CD4-positive, CD25-positive, alpha-beta regulatory T cell (primary cell): ENCODE results near the gene SOS2. TPM values are rescaled to one million over a fixed set of nuclear protein-coding genes. Genes with fewer than 3 reads are reported as not detected.

Experiments used
- ATAC-seq, 2 donors: fragments of 150-1000 bp; cut with Tn5 transposase; one replicate each; pipeline ENCODE4 v1.10.0; 2021; ENCODE audit warnings: low read depth in 2 of 2, moderate number of reproducible peaks in 2 of 2, moderate library complexity in 1 of 2
- DNase-seq, 3 donors: peaks; one replicate each; pipeline versions ENCODE4 v3.0.0 to v3.0.0-alpha.2; 2012 to 2022; ENCODE audit warnings: mixed read lengths in 1 of 3
- H3K27ac ChIP-seq: one replicate; pipeline ENCODE4 v1.7.0; 2013; ENCODE audit warnings: mild to moderate bottlenecking, low read length; ENCODE audit not compliant: insufficient read depth, poor library complexity, severe bottlenecking
- H3K27me3 ChIP-seq: one replicate; pipeline ENCODE4 v1.7.0; 2013; ENCODE audit warnings: low read length; ENCODE audit not compliant: control insufficient read depth, insufficient read depth
- H3K36me3 ChIP-seq: one replicate; pipeline ENCODE4 v1.7.0; 2013; ENCODE audit warnings: mild to moderate bottlenecking, low read length, moderate library complexity; ENCODE audit not compliant: control insufficient read depth, insufficient read depth
- H3K4me1 ChIP-seq: 2 replicates; pipeline ENCODE4 v1.7.0; 2013; ENCODE audit warnings: mild to moderate bottlenecking, low read length; ENCODE audit not compliant: insufficient read depth, control insufficient read depth, poor library complexity, severe bottlenecking
- H3K4me3 ChIP-seq: one replicate; pipeline ENCODE4 v1.7.0; 2013; ENCODE audit warnings: low read depth, mild to moderate bottlenecking, low read length, moderate library complexity
- H3K9me3 ChIP-seq, 2 experiments: 1 replicate in 1 of 2; 2 replicates in 1 of 2; pipeline ENCODE4 v1.7.0; 2013; ENCODE audit warnings: low read length in 2 of 2, mild to moderate bottlenecking in 1 of 2, moderate library complexity in 1 of 2; ENCODE audit not compliant: control insufficient read depth in 2 of 2
- H3K27ac Mint-ChIP-seq, 3 donors: one replicate each; pipeline ENCODE4 v1.8.0; 2020 to 2022; ENCODE audit warnings: mild to moderate bottlenecking in 3 of 3, mixed read lengths in 3 of 3, moderate library complexity in 2 of 3
- H3K27me3 Mint-ChIP-seq: one replicate; pipeline ENCODE4 v1.8.0; 2022; ENCODE audit warnings: mild to moderate bottlenecking, mixed read lengths
- H3K36me3 Mint-ChIP-seq: one replicate; pipeline ENCODE4 v1.8.0; 2020; ENCODE audit warnings: mixed read lengths
- H3K4me1 Mint-ChIP-seq, 4 donors: one replicate each; pipeline ENCODE4 v1.8.0; 2020 to 2022; ENCODE audit warnings: mixed read lengths in 4 of 4, mild to moderate bottlenecking in 1 of 4
- H3K4me3 Mint-ChIP-seq, 4 donors: one replicate each; pipeline ENCODE4 v1.8.0; 2020 to 2022; ENCODE audit warnings: mild to moderate bottlenecking in 4 of 4, mixed read lengths in 4 of 4, moderate library complexity in 3 of 4
- H3K9me3 Mint-ChIP-seq, 7 donors: one replicate each; pipeline ENCODE4 v1.8.0; 2020 to 2022; ENCODE audit warnings: mixed read lengths in 7 of 7, mild to moderate bottlenecking in 3 of 7, moderate library complexity in 2 of 7
- polyA plus RNA-seq, 4 donors: library from polyadenylated mRNA; unstranded; fragments of 300-500 nt; fragmentation: Illumina TruSeq; gene quantifications; one replicate each; pipeline ENCODE4 v1.2.3, GENCODE V29; 2021
- total RNA-seq: library from RNA; stranded (reverse); gene quantifications from one replicate; pipeline ENCODE4 v1.2.3, GENCODE V29; 2022

Gene SOS2
- total and polyA plus RNA-seq, 5 donors from 2014 or later, result 3.6 to 13.2 (median 5.2) TPM

DNA sequence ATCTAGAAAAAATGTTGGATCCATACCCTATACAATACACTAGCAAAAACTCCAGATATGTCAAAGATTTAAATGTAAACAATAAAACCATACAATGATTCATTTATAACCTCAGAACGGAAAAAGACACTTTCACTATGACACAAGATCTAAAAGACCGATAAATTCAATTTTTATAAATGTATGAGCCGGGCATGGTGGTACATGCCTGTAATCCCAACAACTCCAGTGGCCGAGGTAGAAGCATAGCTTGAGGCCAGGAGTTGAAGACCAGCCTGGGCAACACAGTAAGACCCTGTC lies 2.5 kb upstream of the SOS2 start:
- Histone ChIP-seq H3K9me3 (peaks cover 0 to 3% of the 10 kb centered on the region in 2 experiments), H3K27me3 (peaks cover 12% of the 10 kb centered on the region), H3K4me3 (peak overlapping the region; percentile 57), H3K4me1 (peaks cover 20% of the 10 kb centered on the region), H3K36me3 (no peaks in the 10 kb centered on the region), H3K27ac (no peak overlapping the region)
- Mint-ChIP-seq H3K4me3 (peak overlapping the region; percentile 76 to 94 (median 84)), H3K27me3 (peaks cover 43% of the 10 kb centered on the region), H3K27ac (peak overlapping the region in 1 of 3 donors; percentile 46), H3K4me1 (peaks cover 22 to 36% (median 29%) of the 10 kb centered on the region in 4 donors), H3K36me3 (peaks cover 4% of the 10 kb centered on the region), H3K9me3 (peaks cover 0 to 4% (median 0%) of the 10 kb centered on the region in 7 donors)
- ATAC-seq (no peak), DNase-seq (peak in 2 of 3 donors; percentile 38 to 71)

DNA sequence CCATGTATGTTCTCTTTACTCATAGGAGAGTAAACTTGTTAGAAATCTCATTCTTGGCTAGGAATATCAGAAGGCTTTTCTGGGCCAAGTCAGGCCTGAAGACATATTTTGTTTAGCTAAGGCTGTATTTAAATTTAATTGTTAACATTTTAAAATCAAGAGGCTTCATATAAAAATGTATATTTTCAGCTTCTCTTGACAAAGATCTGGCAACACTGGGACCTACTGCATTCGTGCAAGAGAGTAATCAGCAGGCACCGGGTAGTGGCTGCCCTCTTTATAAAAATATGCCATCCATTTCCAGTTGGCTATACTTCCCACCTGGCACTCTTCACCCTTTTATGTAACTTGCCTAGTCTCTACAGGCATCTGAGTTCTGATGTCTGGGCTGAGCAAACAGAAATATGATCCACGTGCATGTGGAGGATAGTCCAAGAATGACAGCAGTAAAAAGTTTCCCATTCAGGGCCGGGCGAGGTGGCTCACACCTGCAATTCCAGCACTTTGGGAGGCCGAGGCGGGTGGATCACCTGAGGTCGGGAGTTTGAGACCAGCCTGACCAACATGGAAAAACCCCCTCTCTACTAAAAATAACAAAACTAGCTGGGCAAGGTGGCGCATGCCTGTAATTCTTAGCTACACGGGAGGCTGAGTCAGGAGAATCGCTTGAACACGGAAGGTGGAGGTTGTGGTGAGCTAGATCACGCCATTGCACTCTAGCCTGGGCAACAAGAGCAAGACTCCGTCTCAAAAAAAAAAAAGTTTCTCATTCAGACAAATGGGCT lies 2.0 kb upstream of the SOS2 start:
- Mint-ChIP-seq H3K4me3 (peak overlapping the region; percentile 85 to 94 (median 88)), H3K27ac (peak overlapping the region; percentile 44 to 63 (median 46)), H3K36me3 (peaks cover 6% of the 10 kb centered on the region), H3K9me3 (peaks cover 0 to 5% (median 2%) of the 10 kb centered on the region in 7 donors), H3K4me1 (peaks cover 22 to 41% (median 30%) of the 10 kb centered on the region in 4 donors), H3K27me3 (peaks cover 48% of the 10 kb centered on the region)
- Histone ChIP-seq H3K36me3 (no peaks in the 10 kb centered on the region), H3K4me1 (peaks cover 20% of the 10 kb centered on the region), H3K27me3 (peaks cover 12% of the 10 kb centered on the region), H3K27ac (no peak overlapping the region), H3K9me3 (peaks cover 3% of the 10 kb centered on the region in 2 experiments), H3K4me3 (peak overlapping the region; percentile 57)
- DNase-seq (peak in 1 of 3 donors; percentile 14), ATAC-seq (no peak)

DNA sequence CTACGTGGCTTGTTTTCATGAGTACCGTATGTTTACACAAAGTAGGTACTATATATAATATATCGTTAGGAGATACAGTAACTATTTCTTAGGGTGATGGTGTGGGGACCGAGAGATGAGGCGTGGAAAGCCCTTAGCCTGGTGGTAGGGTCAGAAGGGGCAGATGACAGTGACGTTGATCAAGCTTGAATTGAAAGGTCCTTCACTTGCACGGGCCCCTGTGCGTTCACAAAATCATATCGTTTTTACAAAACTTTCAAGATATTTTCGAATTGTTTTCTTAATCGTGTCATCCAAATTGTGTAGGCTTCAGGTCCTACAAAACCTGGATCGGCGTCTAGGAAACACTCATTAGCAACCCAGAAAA lies 881 bp upstream of the SOS2 start:
- H3K9me3 Mint-ChIP-seq, result peaks cover 0 to 5% (median 2%) of the 10 kb centered on the region in 7 donors

DNA sequence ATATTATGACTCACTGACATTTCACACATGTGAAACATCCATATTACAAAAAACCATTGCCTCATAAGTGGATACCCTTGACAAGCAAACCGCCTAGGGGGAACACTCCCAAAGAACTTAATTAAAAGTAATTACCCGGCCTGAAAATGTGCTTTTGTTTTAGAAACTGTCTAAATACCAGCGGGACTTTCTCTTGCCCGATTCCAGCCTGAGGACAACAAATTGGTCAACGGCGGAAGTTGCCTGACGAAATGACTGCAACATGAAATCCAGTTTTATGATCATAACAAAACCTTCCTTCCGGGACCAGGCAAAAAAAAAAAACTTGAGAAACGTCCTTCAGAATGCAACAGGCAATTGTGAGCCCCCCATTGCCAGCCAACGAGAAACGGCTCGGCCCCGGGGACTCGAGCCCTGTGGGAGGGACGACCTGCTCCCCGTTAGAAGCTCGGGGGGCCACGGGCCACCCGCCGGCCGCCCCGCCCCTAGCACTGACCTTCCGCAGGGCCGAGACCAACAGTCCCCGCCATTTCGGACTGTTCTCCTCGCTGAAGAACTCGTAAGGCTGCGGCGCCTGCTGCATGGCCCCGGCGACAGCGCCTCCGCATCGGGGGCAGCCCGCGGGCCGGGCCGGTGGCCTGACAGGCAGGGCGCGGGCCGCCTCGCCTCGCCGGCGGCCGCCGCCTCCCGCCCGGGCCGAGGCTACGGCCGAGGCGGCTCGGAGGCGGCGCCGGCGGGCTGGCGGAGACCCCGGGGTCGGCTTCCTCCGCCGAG lies 490 bp downstream of the SOS2 start:
- H3K4me1 Mint-ChIP-seq, result peaks cover 30 to 61% (median 45%) of the 10 kb centered on the region in 4 donors
- H3K36me3 Mint-ChIP-seq, result peaks cover 3% of the 10 kb centered on the region
- H3K27ac Mint-ChIP-seq, result peak overlapping the region; percentile 87 to 97 (median 94)
- peaks cover 3 to 4% of the 10 kb centered on the region in 2 experiments for H3K9me3 ChIP-seq
- H3K27ac ChIP-seq, result peak overlapping the region; percentile 77
- peaks cover 0 to 5% (median 2%) of the 10 kb centered on the region in 7 donors for H3K9me3 Mint-ChIP-seq
- H3K4me3 ChIP-seq, result peak overlapping the region; percentile 87
- H3K36me3 ChIP-seq, result no peaks in the 10 kb centered on the region
- H3K27me3 Mint-ChIP-seq, result peaks cover 63% of the 10 kb centered on the region
- H3K4me3 Mint-ChIP-seq, result peak overlapping the region; percentile 85 to 97 (median 90)
- peaks cover 23% of the 10 kb centered on the region for H3K4me1 ChIP-seq
- ATAC-seq (peak; percentile 1 to 33), DNase-seq (peak; percentile 8 to 66 (median 48))
- peaks cover 12% of the 10 kb centered on the region for H3K27me3 ChIP-seq

More for the DNA sequence above, 881 bp upstream of the SOS2 start:
- H3K27me3 Mint-ChIP-seq, result peaks cover 58% of the 10 kb centered on the region
- H3K27ac ChIP-seq, result peak overlapping the region; percentile 77
- peaks cover 20% of the 10 kb centered on the region for H3K4me1 ChIP-seq
- H3K27me3 ChIP-seq, result peaks cover 12% of the 10 kb centered on the region
- H3K36me3 Mint-ChIP-seq, result peaks cover 3% of the 10 kb centered on the region
- no peaks in the 10 kb centered on the region for H3K36me3 ChIP-seq
- peaks cover 3 to 4% of the 10 kb centered on the region in 2 experiments for H3K9me3 ChIP-seq
- peaks cover 22 to 50% (median 35%) of the 10 kb centered on the region in 4 donors for H3K4me1 Mint-ChIP-seq
- H3K27ac Mint-ChIP-seq, result peak overlapping the region; percentile 63 to 85 (median 67)
- peak overlapping the region; percentile 85 to 92 (median 90) for H3K4me3 Mint-ChIP-seq
- DNase-seq (no peak), ATAC-seq (no peak)
- peak overlapping the region; percentile 82 for H3K4me3 ChIP-seq

DNA sequence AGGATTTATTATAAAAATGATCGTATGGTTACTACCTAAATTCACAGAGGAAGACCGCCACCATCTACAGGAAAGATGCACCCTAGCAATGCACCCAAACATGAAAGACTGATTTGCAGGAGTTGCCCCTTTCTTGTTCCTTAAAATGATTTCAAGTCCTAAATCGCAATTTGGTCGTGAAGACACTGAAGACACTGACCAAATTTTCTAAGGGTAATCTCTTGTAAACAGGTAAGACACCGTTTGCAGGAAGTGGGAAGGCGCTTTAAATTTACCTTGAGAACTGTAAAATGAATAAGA lies 1.0 kb downstream of the SOS2 start:
- peaks cover 63% of the 10 kb centered on the region for H3K27me3 Mint-ChIP-seq
- H3K9me3 Mint-ChIP-seq, result peaks cover 0 to 5% (median 2%) of the 10 kb centered on the region in 7 donors
- peak overlapping the region; percentile 85 to 97 (median 90) for H3K4me3 Mint-ChIP-seq
- peaks cover 24% of the 10 kb centered on the region for H3K4me1 ChIP-seq
- no peaks in the 10 kb centered on the region for H3K36me3 ChIP-seq
- H3K36me3 Mint-ChIP-seq, result peaks cover 3% of the 10 kb centered on the region
- peaks cover under 1 to 4% of the 10 kb centered on the region in 2 experiments for H3K9me3 ChIP-seq
- ATAC-seq, result peak in 1 of 2 donors; percentile 29
- H3K27me3 ChIP-seq, result peaks cover 12% of the 10 kb centered on the region
- peak overlapping the region; percentile 71 for H3K27ac ChIP-seq
- peak overlapping the region; percentile 87 for H3K4me3 ChIP-seq
- H3K4me1 Mint-ChIP-seq, result peaks cover 32 to 65% (median 48%) of the 10 kb centered on the region in 4 donors
- DNase-seq, result peak in 1 of 3 donors; percentile 67
- peak overlapping the region; percentile 87 to 97 (median 94) for H3K27ac Mint-ChIP-seq

DNA sequence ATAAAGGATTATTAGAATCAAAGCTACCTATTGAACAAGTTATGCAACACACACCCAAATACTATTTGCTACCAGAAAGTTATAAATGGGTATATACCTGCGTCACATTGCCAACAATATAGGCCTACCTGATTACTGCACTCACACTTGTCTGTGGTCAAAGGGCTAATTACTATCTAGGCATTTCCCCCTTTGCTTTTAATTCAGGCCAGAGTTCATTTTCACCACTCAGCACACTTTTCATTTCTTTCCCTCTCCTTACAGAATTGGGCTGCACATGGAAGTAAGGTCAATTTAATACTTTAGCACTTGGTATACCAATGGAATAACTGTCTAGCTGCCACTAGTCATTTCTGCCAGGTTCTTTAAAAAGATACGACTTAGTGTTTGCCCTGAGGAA lies 1.7 kb downstream of the SOS2 start:
- H3K9me3 Mint-ChIP-seq, result peaks cover 0 to 5% (median 0%) of the 10 kb centered on the region in 7 donors
- peaks cover 0 to 4% of the 10 kb centered on the region in 2 experiments for H3K9me3 ChIP-seq
- ATAC-seq, result no peak
- peaks cover 12% of the 10 kb centered on the region for H3K27me3 ChIP-seq
- peak overlapping the region; percentile 30 for H3K27ac ChIP-seq
- H3K27me3 Mint-ChIP-seq, result peaks cover 58% of the 10 kb centered on the region
- H3K27ac Mint-ChIP-seq, result peak overlapping the region; percentile 17 to 79 (median 76)
- H3K4me3 ChIP-seq, result peak overlapping the region; percentile 87
- H3K4me1 Mint-ChIP-seq, result peaks cover 29 to 68% (median 50%) of the 10 kb centered on the region in 4 donors
- H3K4me3 Mint-ChIP-seq, result peak overlapping the region; percentile 68 to 85 (median 75)
- peaks cover 3% of the 10 kb centered on the region for H3K36me3 Mint-ChIP-seq
- no peak for DNase-seq
- peaks cover 24% of the 10 kb centered on the region for H3K4me1 ChIP-seq
- H3K36me3 ChIP-seq, result no peaks in the 10 kb centered on the region

DNA sequence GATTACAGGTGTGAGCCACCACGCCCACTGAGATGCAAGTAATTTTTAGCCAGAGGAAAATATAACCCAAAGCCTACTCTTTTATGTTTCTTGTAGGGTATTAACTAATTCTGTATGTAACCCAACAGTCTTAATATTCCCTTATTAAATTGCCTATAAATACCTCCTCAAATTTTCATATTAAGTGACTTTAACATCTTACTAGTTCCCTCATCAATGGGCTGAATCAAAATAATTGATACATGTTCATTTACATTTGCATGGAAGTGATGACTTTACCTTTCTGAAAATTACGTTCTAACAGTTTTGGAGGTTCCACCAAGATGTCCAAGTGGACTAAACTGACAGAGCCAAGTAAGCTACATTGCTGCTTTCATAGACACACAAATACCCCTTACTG lies 3.1 kb downstream of the SOS2 start:
- DNase-seq (no peak), ATAC-seq (no peak)
- Mint-ChIP-seq H3K27me3 (peaks cover 49% of the 10 kb centered on the region), H3K27ac (peak overlapping the region in 2 of 3 donors; percentile 56 to 79), H3K36me3 (peaks cover 3% of the 10 kb centered on the region), H3K4me1 (peaks cover 26 to 69% (median 44%) of the 10 kb centered on the region in 4 donors), H3K4me3 (peak overlapping the region in 1 of 4 donors; percentile 34), H3K9me3 (peaks cover 0 to 5% (median 0%) of the 10 kb centered on the region in 7 donors)
- H3K4me3 ChIP-seq, result no peak overlapping the region
- no peaks in the 10 kb centered on the region for H3K36me3 ChIP-seq
- no peak overlapping the region for H3K27ac ChIP-seq
- peaks cover 0 to 4% of the 10 kb centered on the region in 2 experiments for H3K9me3 ChIP-seq
- H3K27me3 ChIP-seq, result peaks cover 9% of the 10 kb centered on the region
- H3K4me1 ChIP-seq, result peaks cover 20% of the 10 kb centered on the region
